Brain microvascular endothelial cell (primary cell): Measurements from ENCODE around the gene SLC19A3.

Source experiments
- DNase-seq: peaks from one replicate; pipeline ENCODE4 v3.0.0-alpha.2; 2020
- H3K27ac ChIP-seq: fragments of 250-450 bp; sonication (Bioruptor Pico); 2 replicates; pipeline ENCODE4 v1.5.1; 2020; ENCODE audit warnings: mild to moderate bottlenecking, moderate library complexity
- H3K27me3 ChIP-seq: fragments of 250-450 bp; sonication (Bioruptor Pico); replicated peaks from 2 replicates; pipeline ENCODE4 v1.5.1; 2020; ENCODE audit warnings: mild to moderate bottlenecking
- H3K36me3 ChIP-seq: fragments of 250-450 bp; sonication (Bioruptor Pico); replicated peaks from 2 replicates; pipeline ENCODE4 v1.5.1; 2020; ENCODE audit warnings: mild to moderate bottlenecking
- H3K4me3 ChIP-seq: 2 replicates; pipeline ENCODE4 v1.5.1; 2011; ENCODE audit warnings: low read depth, mild to moderate bottlenecking, control low read depth, low read length, moderate library complexity
- CTCF ChIP-seq: IDR thresholded peaks from 2 replicates; pipeline ENCODE4 v1.5.1; 2011; ENCODE audit warnings: low read depth, mild to moderate bottlenecking, moderate library complexity, low read length, control low read depth, inconsistent platforms; ENCODE audit errors: missing control alignments
- in situ Hi-C: cut with HindIII; loops from 2 replicates; pipeline ENCODE4 v1.10.0; 2017; ENCODE audit warnings: low sequenced_read_pairs, low pct_ligation_motif_present

SLC19A3 gene

GRCh38 chr2:227654426-227654825 lies 63.4 kb downstream of the SLC19A3 start:
- TF ChIP-seq CTCF, result no peak
- DNase-seq, result no peak

DNA sequence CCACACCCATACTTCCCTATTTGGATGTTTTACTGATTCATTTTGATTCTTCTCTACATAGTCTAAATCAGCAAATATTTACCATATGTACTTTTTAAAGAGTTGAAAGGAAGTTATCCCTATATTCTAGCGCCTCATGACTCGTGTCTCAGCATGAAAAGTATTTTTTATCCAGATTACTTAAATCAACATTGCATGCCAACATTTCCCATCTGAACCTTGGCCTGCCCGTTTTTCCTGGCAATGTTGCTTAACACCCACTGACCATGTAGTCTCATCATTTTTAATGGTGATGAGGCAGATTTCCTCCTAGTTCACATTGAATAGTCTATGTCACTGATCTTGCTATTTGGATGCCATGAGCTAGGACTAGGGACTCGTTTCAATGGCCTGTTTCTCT lies 64.4 kb downstream of the SLC19A3 start:
- Histone ChIP-seq H3K4me3 (no peak overlapping the region), H3K36me3 (no peaks in the 10 kb centered on the region), H3K27ac (peak overlapping the region; percentile 10), H3K27me3 (no peaks in the 10 kb centered on the region)
- no peak for TF ChIP-seq CTCF
- DNase-seq, result peak; percentile 39
- in situ Hi-C loops, result no loop called here

More at GRCh38 chr2:227654426-227654825, 63.4 kb downstream of the SLC19A3 start:
- Histone ChIP-seq H3K27me3 (no peaks in the 10 kb centered on the region), H3K27ac (no peak overlapping the region), H3K36me3 (no peaks in the 10 kb centered on the region), H3K4me3 (no peak overlapping the region)
- in situ Hi-C loops, result no loop called here

DNA sequence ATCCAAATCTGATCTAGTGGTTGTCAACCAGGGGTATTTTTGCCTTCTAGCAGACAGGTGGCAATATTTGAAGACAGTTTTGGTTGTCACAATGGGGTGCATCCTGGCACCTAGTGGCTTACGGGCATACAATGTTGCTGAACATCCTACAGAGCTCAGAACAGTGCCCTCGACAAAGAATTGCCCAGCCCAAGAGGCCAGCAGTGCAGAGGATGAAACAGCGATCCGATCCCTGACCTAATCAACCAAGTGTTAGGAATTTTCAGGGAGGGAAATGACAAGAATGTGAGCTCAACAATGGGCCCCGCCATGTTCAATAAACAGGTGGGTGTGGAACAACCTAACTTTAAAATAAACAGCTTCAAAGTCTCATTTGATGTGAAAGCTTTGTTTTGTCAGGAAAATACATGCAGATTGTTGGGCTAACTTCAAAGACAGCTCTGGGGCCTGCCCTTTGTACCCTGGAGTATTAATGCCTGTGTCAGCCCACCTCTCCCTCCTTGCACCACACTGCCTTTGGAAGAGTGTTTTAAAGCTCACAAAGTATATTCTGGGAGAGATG lies 73.8 kb downstream of the SLC19A3 start:
- Histone ChIP-seq H3K27ac (no peak overlapping the region), H3K36me3 (no peaks in the 10 kb centered on the region), H3K27me3 (no peaks in the 10 kb centered on the region), H3K4me3 (no peak overlapping the region)
- DNase-seq, result no peak
- TF ChIP-seq CTCF, result no peak
- in situ Hi-C loops, result no loop called here

DNA sequence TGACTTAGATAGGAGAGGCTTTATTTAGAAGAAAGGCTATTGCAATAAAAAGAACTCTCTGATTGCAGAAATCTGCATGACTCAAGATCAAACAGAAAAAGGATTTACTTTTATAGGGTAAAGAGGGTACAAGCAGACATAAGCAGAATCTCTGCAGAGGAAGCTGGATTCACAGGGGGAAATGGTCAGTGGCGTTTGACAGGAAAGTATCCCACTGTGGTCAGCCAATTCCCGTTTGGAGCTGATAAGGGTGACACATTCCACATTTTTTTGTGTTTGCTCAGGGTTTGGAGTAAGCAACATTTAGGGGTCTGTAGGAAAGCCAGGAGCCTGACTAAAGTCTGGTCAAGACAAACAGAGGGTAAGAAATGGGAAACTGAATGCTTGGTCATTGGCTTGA lies 75.2 kb downstream of the SLC19A3 start:
- Histone ChIP-seq H3K36me3 (no peaks in the 10 kb centered on the region), H3K4me3 (no peak overlapping the region), H3K27ac (no peak overlapping the region), H3K27me3 (no peaks in the 10 kb centered on the region)
- in situ Hi-C loops, result no loop called here
- TF ChIP-seq CTCF, result no peak
- DNase-seq, result peak; percentile 13

DNA sequence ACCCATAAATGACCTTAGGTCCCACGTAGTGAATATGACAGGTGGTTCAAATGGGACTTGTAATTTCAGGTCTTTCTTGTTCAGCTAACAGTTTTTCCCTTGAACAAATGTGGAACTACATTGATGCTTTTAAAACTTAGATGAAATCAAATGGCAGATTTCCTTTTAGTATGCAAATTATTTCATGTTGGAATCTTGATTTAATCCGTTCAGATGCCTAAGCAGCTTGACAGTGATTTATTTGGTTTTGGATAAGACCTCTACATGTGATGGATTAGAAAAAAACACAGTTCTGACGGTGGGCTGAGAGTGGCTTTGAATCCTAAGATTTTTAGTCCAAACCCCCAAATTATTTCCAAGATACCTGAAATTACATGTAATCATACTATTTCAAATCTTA lies 83.6 kb downstream of the SLC19A3 start:
- in situ Hi-C loops, result no loop called here

More for the DNA sequence above, 83.6 kb downstream of the SLC19A3 start:
- Histone ChIP-seq H3K27me3 (no peaks in the 10 kb centered on the region), H3K27ac (no peak overlapping the region), H3K36me3 (no peaks in the 10 kb centered on the region), H3K4me3 (no peak overlapping the region)
- DNase-seq, result no peak
- no peak for TF ChIP-seq CTCF
